ENCODE data around the gene SF3B5.
"Not testable (repeated sequence)": the region's sequence is repeated elsewhere in the genome, so short reads cannot be mapped to it uniquely, and the experiment has no call there.

Gene SF3B5

GRCh38 chr6:144062786-144063185, 32.6 kb downstream of the SF3B5 start:
- DNase-seq = no peak

- no peak for DNase-seq
Measured at GRCh38 chr6:144059139-144059538, 36.2 kb downstream of the SF3B5 start.

GRCh38 chr6:144055121-144055931, 40.0 kb downstream of the SF3B5 start:
- DNase-seq = no peak

DNA sequence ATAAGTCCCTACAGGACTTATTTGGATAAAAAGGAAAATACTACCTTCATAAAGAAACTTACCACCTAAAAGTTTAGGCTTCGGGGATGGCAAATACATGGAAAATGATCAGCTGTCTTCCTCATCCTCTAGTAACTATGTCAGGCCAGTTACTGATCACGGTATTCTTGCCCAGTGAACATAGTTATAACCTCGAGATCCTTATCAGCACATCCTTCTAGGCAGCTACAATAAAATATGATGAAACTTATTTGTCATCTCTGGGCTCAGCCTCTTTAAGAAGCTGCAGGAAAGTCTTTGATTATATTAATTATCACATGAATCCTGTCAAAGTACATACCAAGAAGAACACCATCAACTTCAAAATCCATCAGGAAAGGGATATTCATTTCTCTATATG, 41.8 kb downstream of the SF3B5 start:
- no peak for DNase-seq

- no peak for DNase-seq
Measured at GRCh38 chr6:144052488-144052887, 42.9 kb downstream of the SF3B5 start.

GRCh38 chr6:144049386-144049785, 46.0 kb downstream of the SF3B5 start:
- DNase-seq = no peak

DNA sequence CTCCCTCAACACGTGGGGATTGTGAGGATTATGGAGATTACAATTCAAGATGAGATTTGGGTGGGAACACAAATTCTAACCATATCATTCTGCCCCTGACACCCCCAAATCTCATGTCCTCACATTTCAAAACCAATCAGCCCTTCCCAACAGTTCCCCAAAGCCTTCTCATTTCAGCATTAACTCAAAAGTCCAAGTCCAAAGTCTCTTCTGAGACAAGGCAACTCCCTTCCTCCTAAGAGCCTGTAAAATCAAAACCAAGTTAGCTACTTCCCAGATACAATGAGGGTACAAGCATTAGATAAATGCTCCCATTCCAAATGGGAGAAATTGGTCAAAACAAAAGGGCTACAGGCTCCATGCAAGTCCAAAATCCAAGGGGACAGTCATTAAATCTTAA, 47.7 kb downstream of the SF3B5 start:
- DNase-seq = no peak

GRCh38 chr6:144046672-144047071, 48.7 kb downstream of the SF3B5 start:
- not testable (repeated sequence) for DNase-seq

DNA sequence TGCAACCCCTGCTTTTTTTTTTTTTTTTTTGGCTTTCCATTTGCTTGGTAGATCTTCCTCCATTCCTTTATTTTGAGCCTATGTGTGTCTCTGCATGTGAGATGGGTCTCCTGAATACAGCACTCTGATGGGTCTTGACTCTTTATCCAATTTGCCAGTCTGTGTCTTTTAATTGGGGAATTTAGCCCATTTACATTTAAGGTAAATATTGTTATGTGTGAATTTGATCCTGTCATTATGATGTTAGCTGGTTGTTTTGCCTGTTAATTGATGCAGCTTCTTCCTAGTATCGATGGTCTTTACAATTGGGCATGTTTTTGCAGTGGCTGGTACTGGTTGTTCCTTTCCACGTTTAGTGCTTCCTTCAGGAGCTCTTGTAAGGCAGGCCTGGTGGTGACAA, 50.4 kb downstream of the SF3B5 start:
- DNase-seq = not testable (repeated sequence)

All from HCEC 1CT (cell line).